Keratinocyte (primary cell): Measurements from ENCODE around the gene BCORL1.
A peak's percentile ranks its signal among the peaks of the same experiment; 100 is the strongest.

Source experiments
- EZH2 ChIP-seq: IDR thresholded peaks from one replicate; pipeline ENCODE4 v1.6.1; 2012; ENCODE audit warnings: inconsistent platforms, mild to moderate bottlenecking, low read length, moderate library complexity
- TF ChIP-seq, protein P1 (sequence below), 3 experiments: IDR thresholded peaks in 1 of 3; conservative IDR thresholded peaks in 1 of 3; optimal IDR thresholded peaks in 1 of 3; 2 replicates in 2 of 3; 3 replicates in 1 of 3; pipeline versions ENCODE3 to v1.5.1; 2011; ENCODE audit warnings: low read length in 3 of 3, mild to moderate bottlenecking in 3 of 3, moderate library complexity in 2 of 3, control low read depth in 1 of 3, inconsistent platforms in 1 of 3; ENCODE audit not compliant: insufficient read depth in 2 of 3; ENCODE audit errors: extremely low read depth in 1 of 3

DNA sequence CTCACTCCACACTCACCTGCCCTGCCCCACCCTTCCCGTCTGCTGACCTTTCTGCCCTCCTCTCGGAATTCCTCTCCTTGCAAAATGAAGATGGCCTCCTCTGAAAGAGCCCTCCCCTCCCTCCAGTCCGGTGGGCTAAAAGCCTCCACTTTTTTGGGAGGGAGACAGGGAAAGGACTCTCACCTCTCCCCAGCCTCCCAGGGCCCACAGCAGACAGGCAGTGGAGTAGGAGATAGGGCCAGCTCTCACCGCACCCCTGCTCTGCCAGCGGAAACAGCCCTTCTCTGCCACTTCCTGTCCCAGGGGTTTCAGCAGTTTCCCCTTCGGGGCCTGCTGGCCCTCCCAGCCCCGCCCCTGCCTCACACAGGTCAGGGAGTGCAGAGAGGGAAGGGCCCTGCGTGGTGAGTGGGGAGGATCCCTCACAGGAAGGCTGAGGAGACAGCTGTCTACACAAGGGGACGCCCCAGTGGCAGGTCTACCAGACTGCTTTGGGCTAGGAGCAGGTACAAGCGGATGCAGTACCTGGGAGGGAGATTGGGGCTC lies 109.6 kb downstream of the BCORL1 start:
- no peak for TF ChIP-seq EZH2
- TF ChIP-seq, protein P1, sequence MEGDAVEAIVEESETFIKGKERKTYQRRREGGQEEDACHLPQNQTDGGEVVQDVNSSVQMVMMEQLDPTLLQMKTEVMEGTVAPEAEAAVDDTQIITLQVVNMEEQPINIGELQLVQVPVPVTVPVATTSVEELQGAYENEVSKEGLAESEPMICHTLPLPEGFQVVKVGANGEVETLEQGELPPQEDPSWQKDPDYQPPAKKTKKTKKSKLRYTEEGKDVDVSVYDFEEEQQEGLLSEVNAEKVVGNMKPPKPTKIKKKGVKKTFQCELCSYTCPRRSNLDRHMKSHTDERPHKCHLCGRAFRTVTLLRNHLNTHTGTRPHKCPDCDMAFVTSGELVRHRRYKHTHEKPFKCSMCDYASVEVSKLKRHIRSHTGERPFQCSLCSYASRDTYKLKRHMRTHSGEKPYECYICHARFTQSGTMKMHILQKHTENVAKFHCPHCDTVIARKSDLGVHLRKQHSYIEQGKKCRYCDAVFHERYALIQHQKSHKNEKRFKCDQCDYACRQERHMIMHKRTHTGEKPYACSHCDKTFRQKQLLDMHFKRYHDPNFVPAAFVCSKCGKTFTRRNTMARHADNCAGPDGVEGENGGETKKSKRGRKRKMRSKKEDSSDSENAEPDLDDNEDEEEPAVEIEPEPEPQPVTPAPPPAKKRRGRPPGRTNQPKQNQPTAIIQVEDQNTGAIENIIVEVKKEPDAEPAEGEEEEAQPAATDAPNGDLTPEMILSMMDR (optimal IDR thresholded peaks at IDR 0.05 in 1 of 3, IDR thresholded peaks at IDR 0.05 in 1 of 3, conservative IDR thresholded peaks at IDR 0.05 in 1 of 3; ENCODE audit: extremely low read depth in 1 of 3, insufficient read depth in 2 of 3, low read length in 3 of 3), result peak in 2 of 3 experiments; percentile 2 to 44
